ENCODE data around the gene CSRNP3. TPM values are rescaled to one million over a fixed set of nuclear protein-coding genes. Genes with fewer than 3 reads are reported as not detected.

The CSRNP3 gene
- total RNA-seq, 1 experiment from 2014 or later = 39.5 TPM

GRCh38 chr2:165687426-165688002 lies 218.0 kb downstream of the CSRNP3 start:
- CTCF ChIA-PET = no interaction called here
- Histone ChIP-seq H3K4me1 (ENCODE audit: insufficient read depth, low read length, poor library complexity, severe bottlenecking) (peaks cover 20% of the 10 kb centered on the region), H3K27ac (ENCODE audit: low read depth, low read length, poor library complexity, severe bottlenecking) (no peak overlapping the region), H3K27me3 (replicated peaks; ENCODE audit: insufficient read depth, low read depth, low read length, poor library complexity) (no peaks in the 10 kb centered on the region), H3K9me3 (ENCODE audit: low read depth, low read length, poor library complexity, severe bottlenecking) (no peaks in the 10 kb centered on the region), H3K36me3 (ENCODE audit: insufficient read depth, low read length, poor library complexity, severe bottlenecking) (peaks cover 3% of the 10 kb centered on the region), H3K4me3 (ENCODE audit: low read depth, low read length, poor library complexity, severe bottlenecking) (no peak overlapping the region)
- BruUV-seq (replicated peaks) = no TSS peak
- intact Hi-C loops (cut with micrococcal nuclease; ENCODE audit: unreplicated experiment) = no loop called here
- POLR2A ChIA-PET (ENCODE audit: low non-redundant PET) = no interaction called here
- no peak for TF ChIP-seq CTCF (conservative IDR thresholded peaks at IDR 0.05; ENCODE audit: low read depth, low read length)
- TF ChIP-seq EZH2 (IDR thresholded peaks at IDR 0.05; ENCODE audit: borderline replicate concordance, low read depth, low read length, poor library complexity, severe bottlenecking) = no peak
- no peak for DNase-seq (ENCODE audit: low spot score)

DNA sequence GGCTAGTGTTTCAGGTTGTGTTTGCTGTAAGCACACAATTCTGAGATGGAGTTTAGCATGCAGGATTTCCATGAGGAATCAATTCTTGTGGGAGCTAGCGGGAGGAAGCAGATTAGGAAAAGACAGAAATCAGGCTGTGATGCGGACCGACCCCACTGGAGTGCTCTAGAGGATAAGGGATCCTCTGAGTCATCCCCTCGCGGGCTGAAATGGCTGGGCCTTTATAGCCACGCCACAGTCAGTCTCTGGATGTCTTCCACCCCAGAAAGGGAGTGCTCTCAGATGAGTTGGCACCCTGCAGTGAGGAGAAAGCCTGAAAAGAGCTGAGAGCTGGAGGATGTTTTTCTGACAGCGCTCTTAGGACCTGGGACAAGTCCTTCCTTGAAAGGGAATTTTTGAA lies 222.1 kb downstream of the CSRNP3 start:
- intact Hi-C loops (cut with micrococcal nuclease; ENCODE audit: unreplicated experiment) = no loop called here
- H3K27ac ChIP-seq (ENCODE audit: low read depth, low read length, poor library complexity, severe bottlenecking) = peak overlapping the region; percentile 10
- no peak for TF ChIP-seq EZH2 (IDR thresholded peaks at IDR 0.05; ENCODE audit: borderline replicate concordance, low read depth, low read length, poor library complexity, severe bottlenecking)
- TF ChIP-seq CTCF (conservative IDR thresholded peaks at IDR 0.05; ENCODE audit: low read depth, low read length) = no peak
- POLR2A ChIA-PET (ENCODE audit: low non-redundant PET) = no interaction called here
- H3K36me3 ChIP-seq (ENCODE audit: insufficient read depth, low read length, poor library complexity, severe bottlenecking) = no peaks in the 10 kb centered on the region
- H3K4me1 ChIP-seq (ENCODE audit: insufficient read depth, low read length, poor library complexity, severe bottlenecking) = peaks cover 20% of the 10 kb centered on the region
- H3K9me3 ChIP-seq (ENCODE audit: low read depth, low read length, poor library complexity, severe bottlenecking) = no peaks in the 10 kb centered on the region
- H3K4me3 ChIP-seq (ENCODE audit: low read depth, low read length, poor library complexity, severe bottlenecking) = no peak overlapping the region
- DNase-seq (ENCODE audit: low spot score) = peak; percentile 91
- no peaks in the 10 kb centered on the region for H3K27me3 ChIP-seq (replicated peaks; ENCODE audit: insufficient read depth, low read depth, low read length, poor library complexity)
- CTCF ChIA-PET = interaction anchor here (0.9 to 1.4 kb wide), 2 partner anchors 87 to 183 kb away, joined by 3 to 5 read pairs; no protein-coding TSS in a partner anchor
- BruUV-seq (replicated peaks) = no TSS peak

GRCh38 chr2:165692906-165693305 lies 223.4 kb downstream of the CSRNP3 start:
- intact Hi-C loops (cut with micrococcal nuclease; ENCODE audit: unreplicated experiment) = no loop called here
- DNase-seq (ENCODE audit: low spot score) = no peak
- ChIA-PET CTCF (no interaction called here), POLR2A (ENCODE audit: low non-redundant PET) (no interaction called here)
- BruUV-seq (replicated peaks) = no TSS peak
- TF ChIP-seq CTCF (conservative IDR thresholded peaks at IDR 0.05; ENCODE audit: low read depth, low read length) (no peak), EZH2 (IDR thresholded peaks at IDR 0.05; ENCODE audit: borderline replicate concordance, low read depth, low read length, poor library complexity, severe bottlenecking) (no peak)
- H3K4me3 ChIP-seq (ENCODE audit: low read depth, low read length, poor library complexity, severe bottlenecking) = no peak overlapping the region
- no peaks in the 10 kb centered on the region for H3K9me3 ChIP-seq (ENCODE audit: low read depth, low read length, poor library complexity, severe bottlenecking)
- no peaks in the 10 kb centered on the region for H3K36me3 ChIP-seq (ENCODE audit: insufficient read depth, low read length, poor library complexity, severe bottlenecking)
- H3K27ac ChIP-seq (ENCODE audit: low read depth, low read length, poor library complexity, severe bottlenecking) = no peak overlapping the region
- no peaks in the 10 kb centered on the region for H3K27me3 ChIP-seq (replicated peaks; ENCODE audit: insufficient read depth, low read depth, low read length, poor library complexity)
- peaks cover 22% of the 10 kb centered on the region for H3K4me1 ChIP-seq (ENCODE audit: insufficient read depth, low read length, poor library complexity, severe bottlenecking)
